SK-N-MC (cell line): Measurements from ENCODE around the gene CLEC14A.

Experiments used
- EZH2 ChIP-seq: fragments of 200-600 bp; sonication (generic); IDR thresholded peaks from one replicate; pipeline ENCODE4 v1.6.1; 2017; ENCODE audit warnings: antibody characterized with exemption
- FOXP2 ChIP-seq: optimal IDR thresholded peaks from 2 replicates; pipeline ENCODE3; 2011; ENCODE audit warnings: mild to moderate bottlenecking, moderate library complexity; ENCODE audit not compliant: insufficient read depth; ENCODE audit errors: extremely low read length, control extremely low read depth

DNA sequence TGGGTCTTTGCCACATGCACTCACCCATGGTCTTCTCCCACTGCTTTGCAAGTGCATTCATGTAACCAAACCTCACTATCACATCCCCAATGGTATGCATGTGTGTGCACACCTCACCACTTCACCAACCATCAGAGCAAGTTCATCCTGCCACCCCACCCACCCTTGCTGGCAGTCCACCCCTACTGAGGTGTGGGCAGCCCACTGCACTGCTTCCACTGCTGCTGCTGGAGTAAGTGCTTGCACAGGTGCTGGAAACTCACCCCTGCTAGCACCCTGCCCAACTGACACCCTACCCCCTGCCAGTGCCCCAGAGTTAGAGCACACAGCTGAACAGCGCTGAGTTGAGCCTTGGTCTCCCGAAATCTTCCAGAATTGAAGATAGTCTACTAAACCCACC is 46.1 kb upstream of the CLEC14A start:
- no peak for TF ChIP-seq FOXP2
- no peak for TF ChIP-seq EZH2
